SU-DHL-6 (cell line): ENCODE measurements around the gene ADAM19.

ENCODE experiments used
- EZH2phosphoT487 ChIP-seq: fragments of 200-600 bp; sonication (generic), shearing (Covaris generic); conservative IDR thresholded peaks from 2 replicates; pipeline ENCODE4 v1.6.1; 2018; ENCODE audit warnings: mild to moderate bottlenecking, antibody characterized with exemption, low read length, moderate library complexity, mixed read lengths
- TF ChIP-seq, protein P1 (sequence below): fragments of 200-600 bp; sonication (generic); IDR thresholded peaks from one replicate; pipeline ENCODE4 v1.5.1; 2017; ENCODE audit warnings: antibody characterized with exemption, mild to moderate bottlenecking, low read length, moderate library complexity; ENCODE audit not compliant: insufficient read depth, poor library complexity, severe bottlenecking

DNA sequence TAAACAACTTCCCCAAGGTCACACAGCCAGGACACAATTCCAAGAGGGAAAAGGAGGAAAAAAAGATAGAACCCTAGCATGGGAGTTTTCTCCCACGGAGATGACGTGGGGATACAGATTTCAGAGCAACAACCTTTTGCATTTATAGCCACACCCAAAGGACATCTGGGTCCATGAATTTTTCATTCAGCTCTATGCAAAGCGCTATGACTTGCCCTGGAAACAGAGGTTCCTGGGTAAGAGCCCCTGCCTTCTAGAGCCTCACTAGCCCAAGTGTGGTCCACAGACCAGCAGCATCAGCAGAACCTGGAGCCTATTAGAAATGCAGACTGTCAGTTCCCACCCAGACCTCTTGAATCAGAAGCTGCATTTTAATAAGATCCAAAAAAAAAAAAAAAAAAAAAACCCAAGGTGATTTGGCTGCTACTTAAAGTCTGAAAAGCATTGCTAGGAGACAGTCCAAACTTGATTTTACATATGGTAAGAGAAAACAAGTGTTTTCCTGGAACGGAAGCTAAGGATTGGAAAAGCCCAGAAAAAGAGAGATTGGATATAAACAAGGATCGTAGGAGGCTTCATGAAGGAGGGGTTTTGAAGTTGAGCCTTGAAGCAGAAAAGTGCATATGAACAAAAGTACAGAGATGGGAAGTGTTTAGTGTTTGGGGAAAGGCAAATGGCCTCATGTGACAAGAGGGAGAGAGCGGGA, 17.6 kb upstream of the ADAM19 start:
- TF ChIP-seq EZH2phosphoT487, result no peak
- TF ChIP-seq, protein P1, sequence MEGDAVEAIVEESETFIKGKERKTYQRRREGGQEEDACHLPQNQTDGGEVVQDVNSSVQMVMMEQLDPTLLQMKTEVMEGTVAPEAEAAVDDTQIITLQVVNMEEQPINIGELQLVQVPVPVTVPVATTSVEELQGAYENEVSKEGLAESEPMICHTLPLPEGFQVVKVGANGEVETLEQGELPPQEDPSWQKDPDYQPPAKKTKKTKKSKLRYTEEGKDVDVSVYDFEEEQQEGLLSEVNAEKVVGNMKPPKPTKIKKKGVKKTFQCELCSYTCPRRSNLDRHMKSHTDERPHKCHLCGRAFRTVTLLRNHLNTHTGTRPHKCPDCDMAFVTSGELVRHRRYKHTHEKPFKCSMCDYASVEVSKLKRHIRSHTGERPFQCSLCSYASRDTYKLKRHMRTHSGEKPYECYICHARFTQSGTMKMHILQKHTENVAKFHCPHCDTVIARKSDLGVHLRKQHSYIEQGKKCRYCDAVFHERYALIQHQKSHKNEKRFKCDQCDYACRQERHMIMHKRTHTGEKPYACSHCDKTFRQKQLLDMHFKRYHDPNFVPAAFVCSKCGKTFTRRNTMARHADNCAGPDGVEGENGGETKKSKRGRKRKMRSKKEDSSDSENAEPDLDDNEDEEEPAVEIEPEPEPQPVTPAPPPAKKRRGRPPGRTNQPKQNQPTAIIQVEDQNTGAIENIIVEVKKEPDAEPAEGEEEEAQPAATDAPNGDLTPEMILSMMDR, result no peak
